ENCODE results near the gene CIRBP.
A peak's percentile ranks its signal among the peaks of the same experiment; 100 is the strongest.

CIRBP gene

DNA sequence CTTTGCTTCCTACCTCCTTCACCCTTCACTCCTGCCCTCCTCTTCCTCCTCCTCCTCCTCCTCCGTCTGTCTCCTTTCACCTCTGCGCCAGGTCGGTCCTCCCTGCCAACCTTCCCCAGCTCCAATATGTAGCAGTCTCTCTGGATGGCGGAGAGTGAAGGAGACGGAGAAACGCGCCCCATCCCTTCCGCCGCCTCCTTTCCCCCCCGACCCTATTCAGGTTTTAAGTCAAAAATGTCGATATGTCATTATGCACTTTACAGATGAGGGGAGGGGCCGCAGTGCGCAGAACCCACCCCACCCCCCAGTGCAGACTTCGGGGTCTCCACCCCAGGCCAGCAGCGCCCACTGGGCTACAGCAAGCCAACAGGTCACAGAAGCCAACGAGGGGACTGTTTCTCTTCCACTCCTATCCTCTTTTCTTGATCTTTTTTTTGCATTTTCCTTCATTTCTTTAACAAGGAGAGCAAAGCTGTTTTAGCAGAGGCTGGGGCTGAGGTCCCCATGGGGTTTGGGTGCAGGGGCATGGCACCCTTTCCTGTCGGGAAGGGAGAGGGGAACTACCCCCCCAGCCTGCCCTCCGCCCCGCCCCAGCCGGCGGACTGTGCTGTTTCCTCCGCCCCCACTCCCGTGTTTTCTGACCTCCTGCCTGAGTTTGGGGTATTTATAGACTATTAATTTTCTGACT is 11.5 kb upstream of the CIRBP start:
- DNase-seq: no peak

DNA sequence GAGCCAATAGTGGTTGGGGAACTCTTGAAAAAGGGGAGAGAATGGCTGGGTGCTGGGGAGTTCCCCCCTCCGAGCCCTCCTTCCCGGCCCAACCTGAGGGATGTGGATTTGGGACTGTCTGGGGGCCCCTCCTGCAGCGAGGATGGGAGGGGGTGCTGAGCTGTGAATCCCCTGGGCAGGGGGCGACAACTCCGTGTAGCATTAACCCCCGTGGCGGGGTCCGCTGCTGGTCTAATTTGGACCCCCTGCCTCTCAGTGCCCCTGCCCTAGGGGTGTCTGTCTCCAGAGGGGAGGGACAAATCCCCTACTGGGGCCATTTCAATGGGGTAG is 11.0 kb upstream of the CIRBP start:
- no peak for DNase-seq

DNA sequence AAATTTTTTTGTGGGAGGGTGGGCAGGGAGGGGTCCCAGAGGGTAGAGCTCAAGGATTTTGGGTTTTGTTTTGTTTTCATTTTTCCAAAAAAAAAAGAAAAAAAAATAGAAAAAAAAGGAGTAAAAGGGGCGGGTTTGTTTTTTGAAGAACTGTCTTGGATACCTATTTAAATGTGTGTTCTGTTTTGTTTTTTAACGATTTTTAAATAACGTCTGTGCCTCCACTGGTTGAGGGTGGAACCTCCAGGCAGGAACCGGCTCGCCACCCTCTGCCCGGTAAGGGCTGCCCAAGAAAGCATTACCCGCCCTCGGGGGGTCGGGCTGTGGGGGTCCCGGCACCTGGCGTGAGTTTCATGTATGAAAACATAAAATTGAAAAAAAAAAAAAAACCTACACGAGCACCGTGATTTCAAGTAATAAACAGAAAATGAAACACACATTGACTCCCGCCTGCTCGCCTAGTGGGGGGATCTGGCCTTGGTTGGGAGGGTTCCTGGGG is 10.4 kb upstream of the CIRBP start:
- DNase-seq: no peak

DNA sequence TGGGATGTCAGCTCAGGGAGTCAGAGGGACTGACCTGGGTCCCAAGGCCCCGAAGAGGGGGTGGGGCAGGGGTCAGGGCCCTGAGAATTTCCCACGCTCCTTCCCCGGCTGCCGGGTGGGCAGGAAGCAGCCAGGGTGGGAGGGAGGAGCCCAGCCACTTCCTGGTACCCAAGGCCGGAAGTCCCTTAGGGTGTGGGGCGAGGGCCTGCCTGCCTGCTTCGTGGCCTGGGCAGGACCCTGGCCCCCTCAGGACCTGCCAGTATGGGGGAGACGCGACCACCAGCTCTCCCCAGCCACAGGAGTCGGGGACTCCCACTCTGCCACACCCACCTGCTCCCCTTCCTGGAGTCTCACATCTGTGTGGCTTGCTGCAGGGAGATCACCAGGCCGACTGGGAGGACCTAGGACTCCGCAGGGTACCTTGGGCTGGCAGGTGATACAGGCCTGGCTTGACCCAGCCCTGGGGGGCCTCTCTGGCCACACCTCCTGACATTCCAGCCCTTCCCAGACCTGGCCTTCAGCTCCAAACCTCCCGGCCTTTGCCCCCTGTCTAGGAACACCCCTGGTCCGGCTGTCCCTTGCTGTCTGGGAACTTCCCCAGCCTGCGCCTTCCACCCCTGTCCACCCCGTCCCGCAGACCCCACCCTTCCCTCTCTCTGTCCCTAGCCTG is 9.8 kb upstream of the CIRBP start:
- DNase-seq: no peak

DNA sequence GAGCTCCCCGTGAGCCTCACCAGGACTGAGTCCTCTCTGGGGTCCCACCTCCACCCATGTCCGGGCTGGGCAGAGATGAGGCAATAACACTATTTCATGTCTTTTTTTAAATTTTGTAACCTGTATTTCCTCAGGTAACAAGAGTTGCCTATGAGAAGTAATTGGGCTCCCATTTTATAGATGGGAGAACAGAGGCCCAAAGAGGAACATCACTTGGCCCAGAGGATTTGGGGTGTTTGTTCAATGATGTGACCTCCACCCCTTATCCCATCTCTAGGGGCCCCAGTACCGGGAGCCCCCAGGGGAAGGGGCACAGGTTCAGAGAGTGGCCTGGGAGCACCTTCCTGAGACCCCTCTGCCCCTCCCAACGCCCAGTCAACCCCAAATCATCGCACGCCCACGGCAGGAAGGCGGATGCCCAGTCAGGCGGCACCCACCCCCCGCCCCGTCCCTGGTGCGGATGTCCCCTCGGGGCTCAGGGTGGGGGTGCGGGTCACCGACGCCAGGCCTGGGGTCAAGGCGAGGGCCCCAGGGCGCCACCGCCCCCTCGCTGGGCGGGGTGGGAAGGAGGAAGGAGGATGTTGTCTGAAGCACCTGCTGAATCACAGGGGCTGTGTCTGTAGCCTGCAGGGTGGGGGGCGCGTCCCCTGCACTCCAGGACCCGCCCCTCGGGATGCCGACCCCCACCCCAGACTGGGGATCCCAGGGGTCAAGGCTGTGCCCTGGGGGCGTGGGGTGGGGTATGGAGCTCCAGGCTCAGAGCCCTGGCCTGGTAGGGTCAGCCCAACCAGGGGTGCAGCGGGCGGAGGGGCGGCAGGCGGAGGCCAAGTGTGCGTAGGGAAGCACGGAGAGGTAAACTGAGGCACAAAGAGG is 9.0 kb upstream of the CIRBP start:
- no peak for DNase-seq

DNA sequence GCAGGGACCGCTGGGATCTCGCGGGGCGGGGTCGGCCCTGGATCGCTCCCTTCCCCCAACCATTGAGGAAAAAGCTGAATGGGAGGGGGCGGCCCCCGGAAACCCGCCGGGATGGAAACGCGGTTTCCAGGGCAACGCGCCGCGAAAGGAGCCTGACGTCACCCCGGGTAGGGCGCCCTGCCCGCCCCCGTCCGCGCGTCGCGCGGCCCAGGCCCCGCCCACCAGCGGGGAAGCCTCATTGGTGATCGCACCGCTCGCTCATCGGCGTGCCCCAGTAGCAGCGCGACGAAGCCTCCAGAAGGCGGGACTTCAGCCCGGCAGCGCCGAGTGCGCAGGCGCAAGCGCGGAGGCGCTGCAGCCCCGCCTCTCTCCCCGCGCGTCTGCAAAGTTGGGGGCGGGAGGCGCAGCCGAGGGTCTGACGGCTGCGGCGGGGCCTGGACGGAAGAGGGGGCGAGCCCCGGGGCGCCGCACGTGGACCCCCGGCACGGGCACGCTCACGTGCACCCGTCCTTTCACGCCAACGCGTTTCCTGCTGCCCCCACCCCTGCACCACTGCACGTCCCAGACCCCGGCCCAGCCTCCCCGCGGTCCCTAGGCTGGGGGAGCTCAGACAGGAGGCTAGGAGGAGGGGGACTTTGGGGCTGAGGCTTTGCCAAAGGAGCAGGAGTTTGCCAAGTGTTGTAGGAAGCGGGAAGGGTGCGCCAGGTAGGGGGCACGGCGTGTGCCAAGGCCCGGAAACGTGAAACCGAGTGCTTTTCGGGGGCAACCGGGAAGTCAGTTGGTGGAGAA is 8.2 kb upstream of the CIRBP start:
- DNase-seq: peak; percentile 92 to 97

DNA sequence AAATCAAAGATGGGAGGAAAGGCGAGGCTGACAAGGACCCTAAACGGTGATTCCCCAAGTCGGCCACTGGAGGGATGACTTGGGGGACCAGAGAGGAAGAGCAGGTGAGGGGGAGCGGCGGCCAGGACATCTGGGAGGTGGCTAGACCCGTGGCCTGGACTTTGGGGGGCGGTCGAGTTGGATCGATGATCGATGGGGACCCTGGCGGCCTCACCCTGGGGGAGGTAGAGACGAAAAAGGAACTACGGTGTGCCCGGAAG is 7.7 kb upstream of the CIRBP start:
- DNase-seq: no peak

DNA sequence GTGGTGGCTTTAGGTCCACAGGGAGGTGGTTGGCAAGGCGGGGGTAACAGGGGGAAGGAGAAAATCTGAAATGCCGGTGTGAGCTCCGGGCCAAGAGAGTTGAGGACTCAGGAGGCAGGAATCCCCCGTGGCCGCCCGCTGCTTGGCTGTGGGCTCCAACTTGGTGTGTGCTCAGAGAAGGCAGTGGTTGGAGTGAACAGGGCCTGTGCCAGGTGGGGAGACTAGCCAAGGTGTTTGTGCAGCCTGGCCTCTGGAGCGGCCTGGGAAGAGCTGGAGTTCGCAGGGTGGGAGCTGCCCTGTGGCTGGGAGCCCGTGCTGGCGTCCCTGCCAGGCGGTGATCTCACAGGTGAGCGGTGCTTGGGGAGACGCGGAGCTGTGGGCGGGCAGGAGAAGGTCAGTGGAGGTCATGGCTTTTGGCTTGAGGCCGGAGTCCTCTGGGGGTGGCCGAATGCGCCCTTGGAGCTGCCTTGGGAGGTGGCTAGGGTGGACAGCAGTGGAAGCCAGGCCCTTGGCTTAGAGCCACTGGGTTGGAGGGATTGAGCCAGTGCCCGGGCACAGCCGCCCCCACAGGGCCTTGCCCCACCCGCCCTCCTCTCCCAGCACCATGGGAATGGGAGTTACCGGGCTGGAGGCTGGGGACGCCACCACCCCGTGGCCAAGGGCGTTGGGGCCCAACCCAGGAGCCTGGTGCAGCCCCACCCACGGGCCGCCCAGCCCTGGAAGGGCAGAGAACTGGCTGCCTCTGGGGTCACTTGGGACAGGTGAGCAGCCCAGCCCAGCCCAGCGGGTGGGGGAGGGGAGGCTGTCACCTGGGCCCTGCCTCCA is 7.1 kb upstream of the CIRBP start:
- no peak for DNase-seq

DNA sequence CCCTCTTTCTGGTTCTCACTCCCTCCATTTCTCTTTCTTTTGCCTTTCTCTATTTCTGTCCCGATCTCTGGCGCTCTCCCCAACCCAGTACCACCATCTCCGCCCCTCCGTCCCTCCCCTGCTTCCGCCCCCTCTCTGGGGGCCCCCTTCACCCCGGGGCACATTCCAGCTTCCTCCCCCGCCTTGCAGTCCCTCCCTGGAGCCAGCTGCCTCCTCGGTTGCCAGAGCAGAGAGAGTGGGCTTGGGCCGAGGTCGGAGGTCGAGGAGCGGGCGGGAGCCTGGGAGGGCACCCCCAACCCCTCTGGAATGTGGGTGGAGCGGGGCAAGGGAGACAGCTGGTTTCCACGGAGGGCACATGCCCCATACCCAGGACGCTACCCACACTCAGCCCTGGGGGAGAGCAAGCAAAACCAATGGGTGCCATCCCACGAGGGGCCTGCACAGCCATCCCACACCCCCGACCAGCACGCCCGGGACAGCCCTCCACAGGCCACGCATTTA is 6.5 kb upstream of the CIRBP start:
- DNase-seq: no peak

DNA sequence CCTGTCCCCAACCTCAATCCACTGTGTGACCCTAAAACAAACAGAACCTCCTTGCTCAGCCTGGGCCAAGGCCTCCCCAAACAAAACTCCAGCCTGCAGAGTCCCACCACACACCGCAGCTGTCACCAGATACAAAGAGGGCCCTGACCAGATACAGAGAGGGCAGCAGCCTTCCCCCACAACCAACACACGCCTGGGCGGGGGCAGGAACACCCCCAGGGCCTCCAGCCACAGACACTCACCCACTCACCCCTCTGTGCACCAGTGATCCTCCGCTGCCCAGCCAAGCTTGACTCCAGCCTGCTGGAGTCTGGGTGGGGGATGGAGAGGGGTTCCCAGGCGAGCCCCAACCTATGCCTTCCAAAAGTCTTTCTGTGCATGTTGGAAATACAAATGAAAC is 5.9 kb upstream of the CIRBP start:
- DNase-seq: no peak

DNA sequence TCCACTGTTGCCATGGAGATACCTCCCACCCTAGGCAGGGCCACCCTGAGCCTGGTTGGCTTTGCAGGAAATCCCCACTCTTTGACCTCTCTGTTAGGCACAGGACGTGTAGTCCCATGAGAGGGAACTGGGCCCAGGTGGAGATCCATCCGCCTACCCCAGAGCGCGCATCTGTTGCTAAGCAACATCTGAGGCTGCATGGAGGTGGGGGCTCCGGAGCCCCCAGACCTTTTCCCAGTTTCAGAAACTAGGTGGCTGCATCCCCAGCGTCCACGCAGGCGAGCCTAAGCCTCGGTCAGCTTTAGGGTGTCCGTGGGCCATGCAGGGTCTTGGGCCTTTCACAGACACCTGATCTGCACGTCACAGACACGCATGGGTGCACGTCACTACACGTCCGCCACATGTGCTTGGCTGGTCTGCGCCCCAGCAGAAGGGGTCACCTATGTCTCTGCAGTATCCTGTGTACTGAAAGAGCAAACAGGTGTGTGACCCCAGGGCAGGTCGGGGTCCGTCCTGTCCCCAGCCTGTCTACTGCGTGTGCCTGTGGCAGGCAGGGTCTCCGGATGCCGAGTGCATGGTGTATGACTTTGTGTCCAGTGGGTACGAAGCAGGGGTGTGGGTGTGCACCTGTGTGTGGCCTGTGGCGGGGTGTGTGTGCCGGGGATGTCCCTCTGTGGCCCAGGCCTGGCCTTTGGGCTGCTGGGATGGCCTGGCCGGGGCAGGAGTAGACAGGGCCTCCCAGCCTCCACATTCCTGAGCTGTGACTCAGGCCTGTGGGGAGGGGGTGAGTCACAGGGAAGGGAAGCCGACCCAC is 4.1 kb upstream of the CIRBP start:
- no peak for DNase-seq

DNA sequence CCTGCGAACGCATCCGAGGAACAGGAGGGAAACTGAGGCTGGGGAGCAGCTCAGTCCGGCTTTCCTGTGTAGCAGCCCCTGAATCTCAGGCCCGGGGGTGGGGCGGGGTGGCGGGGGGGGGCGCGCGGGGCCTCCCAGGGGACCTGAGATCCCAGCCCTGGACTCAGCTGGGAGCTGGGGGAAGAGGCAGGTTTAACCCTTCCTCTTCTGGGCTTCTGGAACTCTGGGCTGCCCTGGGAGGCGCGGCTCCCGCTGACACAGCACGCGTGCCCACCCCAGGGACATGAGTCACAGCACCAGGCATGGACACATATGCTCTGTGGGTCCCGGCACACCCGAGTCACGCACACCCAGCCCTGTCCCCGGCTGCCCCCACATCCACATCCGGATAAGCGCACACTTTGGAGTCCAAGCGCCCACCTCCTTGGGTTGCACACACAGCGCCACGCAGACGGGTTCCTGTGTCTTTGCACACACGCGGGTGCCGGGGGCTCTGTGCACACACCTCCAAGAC is 3.5 kb upstream of the CIRBP start:
- no peak for DNase-seq

DNA sequence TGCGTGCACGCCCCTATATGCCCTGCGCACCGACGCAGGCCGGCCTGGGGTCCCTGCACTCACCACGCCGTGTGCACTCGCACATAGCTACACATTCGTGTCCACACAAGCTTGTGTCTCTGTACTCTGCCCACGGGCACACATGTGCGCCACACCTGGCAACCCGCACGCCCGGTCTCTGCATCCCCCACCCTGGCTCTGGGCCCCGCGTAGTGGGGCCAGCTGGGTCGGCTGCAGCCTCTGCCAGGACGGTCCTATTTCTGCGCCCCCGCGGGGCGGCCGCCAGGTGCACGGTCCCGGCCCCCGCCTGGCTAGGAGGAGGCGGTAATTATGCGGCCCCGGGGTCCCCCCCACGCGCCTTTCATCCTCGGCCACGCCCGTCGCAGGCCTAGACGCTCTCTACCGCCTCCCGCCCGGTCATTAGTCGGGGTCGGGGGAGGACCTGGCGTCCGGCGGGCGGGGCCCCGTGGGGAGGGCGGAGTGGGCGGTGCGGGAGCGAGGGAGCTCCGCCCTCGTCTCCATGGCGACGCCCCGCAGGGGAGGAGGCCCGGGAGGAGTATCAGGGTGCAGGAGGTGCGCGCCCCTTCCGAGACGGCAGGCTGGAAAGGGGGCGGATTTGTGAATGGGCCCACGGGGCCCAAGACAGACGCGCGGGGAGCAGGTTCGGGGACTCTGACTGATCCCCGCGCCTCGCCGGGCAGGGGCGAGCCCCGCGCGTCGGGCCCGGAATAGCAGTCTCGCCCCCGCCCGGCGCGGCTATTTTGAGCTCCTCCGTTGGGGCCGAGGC is 2.8 kb upstream of the CIRBP start:
- DNase-seq: peak; percentile 68 to 72

DNA sequence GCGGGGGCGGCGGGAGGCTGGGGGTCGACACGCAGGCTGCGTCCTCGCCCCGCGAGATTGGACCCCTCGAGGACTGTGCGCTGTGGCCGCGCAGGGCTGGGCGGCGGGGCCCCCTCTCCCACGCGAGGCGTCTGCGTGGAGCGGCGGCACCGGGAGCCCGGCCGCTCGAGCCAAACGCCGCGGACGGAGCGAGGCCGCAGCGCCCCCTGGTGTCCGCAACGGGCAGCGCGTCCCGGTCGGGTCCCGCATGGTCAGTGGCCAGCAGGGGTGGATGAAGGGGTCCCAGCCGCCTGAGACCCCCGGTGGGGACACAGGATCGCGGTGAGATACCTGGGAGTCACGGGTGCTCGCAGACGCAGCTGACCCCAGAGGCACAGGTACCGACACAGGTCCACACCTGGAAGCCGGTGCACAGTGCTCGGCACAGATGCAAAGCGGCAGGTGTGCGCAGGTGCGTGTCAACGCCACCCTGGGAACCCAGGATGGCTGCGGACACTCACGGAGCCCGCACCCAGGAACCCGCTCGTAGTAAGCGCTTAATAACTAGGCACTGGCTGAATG is 2.1 kb upstream of the CIRBP start:
- DNase-seq: peak in 1 of 2 experiments; percentile 56

DNA sequence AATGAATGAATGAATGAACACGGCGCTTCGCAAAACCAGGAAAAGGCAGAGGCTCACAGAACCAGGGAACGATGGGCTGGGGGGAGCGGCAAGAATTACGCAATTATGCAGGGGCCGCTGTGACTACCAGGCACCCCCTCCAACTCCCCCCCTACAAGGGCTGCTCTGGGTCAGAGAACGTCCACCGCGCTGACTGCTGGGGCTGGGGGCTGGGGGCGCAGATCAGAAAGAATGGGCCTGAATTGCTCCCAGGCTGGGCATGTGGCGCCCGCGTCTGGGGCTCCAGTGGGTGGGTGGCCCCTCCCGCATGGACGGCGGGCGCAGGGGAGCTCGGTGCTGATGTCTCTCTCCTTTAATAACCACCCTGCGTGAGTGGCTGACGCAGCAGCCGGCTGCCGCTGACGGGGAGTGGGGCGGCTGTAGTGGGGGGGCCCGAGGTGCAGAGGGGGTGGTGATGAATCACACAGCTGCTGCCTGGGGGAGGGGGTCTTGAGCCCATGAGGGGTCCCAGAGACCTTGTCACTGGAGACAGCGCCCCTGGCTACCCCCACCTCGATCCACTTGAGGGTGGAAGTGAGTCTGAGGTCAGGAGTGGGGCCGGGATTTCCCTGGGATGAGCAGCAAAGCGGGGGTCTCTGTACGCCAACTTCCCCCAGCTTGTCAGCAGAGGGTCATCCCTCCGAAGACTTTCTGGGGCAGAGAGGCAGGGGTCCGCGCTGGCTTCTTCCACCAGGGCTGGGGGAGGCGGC is 1.5 kb upstream of the CIRBP start:
- no peak for DNase-seq

DNA sequence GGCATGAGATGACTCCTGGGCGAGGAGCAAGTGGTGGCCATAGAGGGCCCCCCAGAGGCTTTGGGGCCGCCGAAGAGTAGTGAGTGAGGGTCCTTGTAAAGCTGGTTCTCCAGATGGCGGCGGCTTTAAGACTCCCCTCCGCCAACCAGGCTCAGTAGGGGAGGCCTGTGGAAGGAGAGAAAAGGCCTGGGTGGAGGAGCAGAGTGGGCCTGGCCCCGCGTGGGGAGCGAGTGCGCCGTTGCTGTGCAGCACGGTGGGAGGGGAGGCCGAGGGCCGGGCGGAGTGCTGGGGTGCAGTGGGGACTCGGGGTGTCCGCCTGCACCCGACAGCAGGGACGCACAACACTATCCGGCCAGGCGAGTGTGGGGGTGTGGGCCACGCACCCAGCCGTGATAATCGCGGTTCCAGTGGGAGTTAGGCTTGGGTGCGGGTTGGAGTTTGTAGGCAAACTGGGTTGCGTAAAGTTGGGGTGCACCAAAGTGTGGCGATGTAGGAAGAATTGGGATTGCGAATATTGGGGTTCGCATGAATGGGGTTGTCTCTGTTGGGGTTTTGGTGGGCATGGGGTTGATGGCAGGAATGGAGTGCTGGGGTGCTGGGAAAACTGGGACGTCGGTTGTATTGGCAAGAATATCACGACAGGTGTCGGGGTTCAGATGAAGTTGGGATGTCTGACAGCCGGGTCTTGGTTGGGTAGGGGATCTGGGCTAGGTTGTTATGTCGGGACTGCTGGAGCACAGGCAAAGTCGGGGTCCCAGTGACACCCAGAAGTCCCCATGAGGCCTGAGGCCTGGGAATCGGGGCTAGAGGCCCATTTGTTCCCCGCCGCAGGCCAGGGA is 687 bp upstream of the CIRBP start:
- no peak for DNase-seq

DNA sequence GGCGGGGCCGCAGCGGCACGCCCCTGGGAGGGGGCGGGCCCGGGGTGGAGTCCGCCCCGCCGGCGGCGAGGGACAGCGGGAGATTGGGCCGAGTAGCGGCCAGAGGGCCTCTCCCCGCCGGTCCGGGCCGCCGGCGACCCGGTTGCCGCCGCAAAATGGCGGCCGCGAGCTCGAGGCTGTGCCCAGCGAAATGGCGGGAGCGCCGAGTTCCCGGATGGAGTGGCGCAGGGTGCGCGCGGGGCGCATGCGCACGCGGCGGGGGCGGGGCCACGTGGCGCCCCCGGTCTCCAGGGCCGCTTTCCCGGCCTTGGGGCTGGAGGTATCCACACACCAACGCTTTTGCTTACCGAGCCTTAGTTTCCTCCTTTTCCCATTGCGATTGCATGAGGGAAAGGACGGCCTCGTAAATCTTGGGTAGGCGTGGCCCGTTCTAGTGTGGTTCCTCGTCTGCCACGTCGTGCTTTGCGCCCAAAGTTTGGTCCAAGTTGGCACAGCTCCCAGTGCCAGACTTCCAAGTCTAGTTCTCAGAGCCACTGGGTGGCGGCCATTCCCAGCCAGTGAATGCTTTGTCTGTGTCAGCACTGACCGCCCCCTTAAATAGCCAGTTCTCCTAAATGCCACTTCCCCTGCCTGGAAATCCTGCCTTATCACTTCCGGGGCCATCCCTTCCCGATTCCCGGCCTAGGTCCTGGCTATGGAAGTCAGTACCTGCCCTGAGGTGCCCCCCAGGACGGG is 513 bp downstream of the CIRBP start:
- peak; percentile 72 to 74 for DNase-seq

All from NCI-H187 (cell line).